Chondrocyte (in vitro differentiated cells): Measurements from ENCODE around the gene SMCP. TPM values are rescaled to one million over a fixed set of nuclear protein-coding genes. Genes with fewer than 3 reads are reported as not detected.

Experiments
- DNase-seq: peaks from one replicate; pipeline ENCODE4 v3.0.0; 2021; ENCODE audit warnings: mixed read lengths, low spot score
- H3K27ac Mint-ChIP-seq: one replicate; pipeline ENCODE4 v1.8.0; 2021; ENCODE audit warnings: mild to moderate bottlenecking, moderate library complexity, mixed read lengths; ENCODE audit not compliant: unreplicated experiment
- H3K27me3 Mint-ChIP-seq: 2 replicates; pipeline ENCODE4 v1.8.0; 2021; ENCODE audit warnings: low read depth, mixed read lengths
- H3K36me3 Mint-ChIP-seq: 2 replicates; pipeline ENCODE4 v1.8.0; 2021; ENCODE audit warnings: low read depth, mixed read lengths
- H3K4me1 Mint-ChIP-seq: 2 replicates; pipeline ENCODE4 v1.8.0; 2021; ENCODE audit warnings: low read depth, mild to moderate bottlenecking, mixed read lengths
- H3K4me3 Mint-ChIP-seq: one replicate; pipeline ENCODE4 v1.8.0; 2021; ENCODE audit warnings: mild to moderate bottlenecking, moderate library complexity, mixed read lengths; ENCODE audit not compliant: unreplicated experiment
- H3K9me3 Mint-ChIP-seq: 2 replicates; pipeline ENCODE4 v1.8.0; 2021; ENCODE audit warnings: low read depth, mixed read lengths
- total RNA-seq: library from RNA; stranded (reverse); gene quantifications from 3 replicates; pipeline ENCODE4 v1.2.1, GENCODE V29; 2021
- TF ChIP-seq, protein P1 (sequence below): fragments of 200-600 bp; sonication (generic); IDR thresholded peaks from 2 replicates; pipeline ENCODE4 v1.5.0; 2021; ENCODE audit warnings: antibody characterized with exemption, mild to moderate bottlenecking, moderate library complexity

SMCP gene
- total RNA-seq, 1 donor from 2014 or later, result not detected

GRCh38 chr1:152933196-152933595 lies 55.1 kb downstream of the SMCP start:
- Mint-ChIP-seq H3K27ac (no peak overlapping the region), H3K27me3 (no peaks in the 10 kb centered on the region), H3K4me1 (no peaks in the 10 kb centered on the region), H3K4me3 (no peak overlapping the region), H3K36me3 (no peaks in the 10 kb centered on the region), H3K9me3 (no peaks in the 10 kb centered on the region)
- TF ChIP-seq, protein P1, sequence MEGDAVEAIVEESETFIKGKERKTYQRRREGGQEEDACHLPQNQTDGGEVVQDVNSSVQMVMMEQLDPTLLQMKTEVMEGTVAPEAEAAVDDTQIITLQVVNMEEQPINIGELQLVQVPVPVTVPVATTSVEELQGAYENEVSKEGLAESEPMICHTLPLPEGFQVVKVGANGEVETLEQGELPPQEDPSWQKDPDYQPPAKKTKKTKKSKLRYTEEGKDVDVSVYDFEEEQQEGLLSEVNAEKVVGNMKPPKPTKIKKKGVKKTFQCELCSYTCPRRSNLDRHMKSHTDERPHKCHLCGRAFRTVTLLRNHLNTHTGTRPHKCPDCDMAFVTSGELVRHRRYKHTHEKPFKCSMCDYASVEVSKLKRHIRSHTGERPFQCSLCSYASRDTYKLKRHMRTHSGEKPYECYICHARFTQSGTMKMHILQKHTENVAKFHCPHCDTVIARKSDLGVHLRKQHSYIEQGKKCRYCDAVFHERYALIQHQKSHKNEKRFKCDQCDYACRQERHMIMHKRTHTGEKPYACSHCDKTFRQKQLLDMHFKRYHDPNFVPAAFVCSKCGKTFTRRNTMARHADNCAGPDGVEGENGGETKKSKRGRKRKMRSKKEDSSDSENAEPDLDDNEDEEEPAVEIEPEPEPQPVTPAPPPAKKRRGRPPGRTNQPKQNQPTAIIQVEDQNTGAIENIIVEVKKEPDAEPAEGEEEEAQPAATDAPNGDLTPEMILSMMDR, result no peak
- no peak for DNase-seq

Other genes starting within 250 kb of the SMCP start
- not detected in 3 replicates for gene LCE2D, start 214.9 kb upstream of the SMCP start, total RNA-seq
- not detected in 3 replicates for gene LCE2C, start 203.0 kb upstream of the SMCP start, total RNA-seq
- gene LCE2B, start 192.2 kb upstream of the SMCP start, total RNA-seq, result not detected in 3 replicates
- not detected in 3 replicates for gene LCE2A, start 180.0 kb upstream of the SMCP start, total RNA-seq
- gene LCE4A, start 170.2 kb upstream of the SMCP start, total RNA-seq, result not detected in 3 replicates
- not detected in 3 replicates for gene KPRP, start 120.3 kb upstream of the SMCP start, total RNA-seq
- not detected in 3 replicates for gene LCE1F, start 103.2 kb upstream of the SMCP start, total RNA-seq
- gene LCE1E, start 92.1 kb upstream of the SMCP start, total RNA-seq, result not detected in 3 replicates
- not detected in 3 replicates for gene LCE1D, start 81.6 kb upstream of the SMCP start, total RNA-seq
- not detected in 3 replicates for gene LCE1C, start 71.7 kb upstream of the SMCP start, total RNA-seq
- not detected in 3 replicates for gene LCE1B, start 66.4 kb upstream of the SMCP start, total RNA-seq
- gene LCE1A, start 50.8 kb upstream of the SMCP start, total RNA-seq, result not detected in 3 replicates
- not detected in 3 replicates for gene LCE6A, start 35.5 kb upstream of the SMCP start, total RNA-seq
- not detected in 3 replicates for gene LCE7A, start 18.3 kb upstream of the SMCP start, total RNA-seq
- gene IVL, start 30.2 kb downstream of the SMCP start, total RNA-seq, result not detected in 3 replicates
- gene SPRR5, start 68.9 kb downstream of the SMCP start, total RNA-seq, result not detected in 3 replicates
- gene SPRR4, start 92.3 kb downstream of the SMCP start, total RNA-seq, result not detected in 3 replicates
- not detected in 3 replicates for gene SPRR1A, start 105.8 kb downstream of the SMCP start, total RNA-seq
- not detected in 3 replicates for gene SPRR3, start 123.4 kb downstream of the SMCP start, total RNA-seq
- gene SPRR1B, start 152.9 kb downstream of the SMCP start, total RNA-seq, result not detected in 3 replicates
- gene SPRR2D, start 162.8 kb downstream of the SMCP start, total RNA-seq, result not detected in 3 replicates
- gene SPRR2A, start 179.2 kb downstream of the SMCP start, total RNA-seq, result not detected in 3 replicates
- gene SPRR2B, start 193.3 kb downstream of the SMCP start, total RNA-seq, result not detected in 3 replicates
- not detected in 3 replicates for gene SPRR2E, start 216.2 kb downstream of the SMCP start, total RNA-seq
- gene SPRR2F, start 235.2 kb downstream of the SMCP start, total RNA-seq, result not detected in 3 replicates